Endodermal cell (in vitro differentiated cells): ENCODE results near the gene SHANK1. TPM values are rescaled to one million over a fixed set of nuclear protein-coding genes. Genes with fewer than 3 reads are reported as not detected.

Experiments used
- DNase-seq: peaks from one replicate; pipeline ENCODE4 v3.0.0-alpha.2; 2017
- H3K27ac ChIP-seq: 2 replicates; pipeline ENCODE4 v1.5.1; 2013; ENCODE audit warnings: mild to moderate bottlenecking, low read depth, low read length, moderate library complexity
- H3K27me3 ChIP-seq: 2 replicates; pipeline ENCODE4 v1.6.1; 2013; ENCODE audit warnings: mild to moderate bottlenecking, low read length, moderate library complexity; ENCODE audit not compliant: insufficient read depth, control insufficient read depth, poor library complexity, severe bottlenecking
- H3K36me3 ChIP-seq: 2 replicates; pipeline ENCODE4 v1.7.0; 2013; ENCODE audit warnings: mild to moderate bottlenecking, low read length, moderate library complexity; ENCODE audit not compliant: control insufficient read depth, insufficient read depth
- H3K4me1 ChIP-seq: one replicate; pipeline ENCODE4 v1.7.0; 2013; ENCODE audit warnings: low read length; ENCODE audit not compliant: control insufficient read depth, insufficient read depth
- H3K4me3 ChIP-seq: 2 replicates; pipeline ENCODE4 v1.5.1; 2013; ENCODE audit warnings: mild to moderate bottlenecking, low read length, moderate library complexity
- H3K9ac ChIP-seq: 2 replicates; pipeline ENCODE4 v1.6.1; 2013; ENCODE audit warnings: mild to moderate bottlenecking, low read length, moderate library complexity; ENCODE audit not compliant: poor library complexity, severe bottlenecking; ENCODE audit errors: extremely low read depth
- H3K9me3 ChIP-seq: 2 replicates; pipeline ENCODE4 v1.6.1; 2013; ENCODE audit warnings: mild to moderate bottlenecking, low read length, moderate library complexity; ENCODE audit not compliant: control insufficient read depth
- H3K27ac Mint-ChIP-seq: 2 replicates; pipeline ENCODE4 v1.8.0; 2020; ENCODE audit warnings: mixed read lengths
- H3K27me3 Mint-ChIP-seq: 2 replicates; pipeline ENCODE4 v1.8.0; 2021; ENCODE audit warnings: mild to moderate bottlenecking, mixed read lengths; ENCODE audit not compliant: insufficient read depth
- H3K36me3 Mint-ChIP-seq: 2 replicates; pipeline ENCODE4 v1.8.0; 2020; ENCODE audit warnings: low read depth, mixed read lengths
- H3K4me1 Mint-ChIP-seq: 2 replicates; pipeline ENCODE4 v1.8.0; 2020; ENCODE audit warnings: mixed read lengths
- H3K4me3 Mint-ChIP-seq: 2 replicates; pipeline ENCODE4 v1.8.0; 2020; ENCODE audit warnings: mild to moderate bottlenecking, moderate library complexity, mixed read lengths
- H3K9me3 Mint-ChIP-seq: 2 replicates; pipeline ENCODE4 v1.8.0; 2020; ENCODE audit warnings: mild to moderate bottlenecking, mixed read lengths
- WGBS, 2 experiments: methylation state at CpG; one replicate each; pipeline versions ENCODE4 v1.1.5 to v1.1.7; 2013; ENCODE audit warnings: missing lambda C conversion rate in 2 of 2, mixed read lengths in 1 of 2; ENCODE audit not compliant: insufficient coverage in 1 of 2, insufficient read length in 1 of 2; 5-methylcytosine and 5-hydroxymethylcytosine counted together
- total RNA-seq, 2 donors: library from RNA; stranded (reverse); fragmentation: NEBNext Ultra II Directional in 1 of 2; extraction: Animal tissue kit (Norgen Biotek cat#: 25700) in 1 of 2; gene quantifications; 2 replicates in 1 of 2; 3 replicates in 1 of 2; pipeline ENCODE4 v1.2.1, GENCODE V29; 2021
- TF ChIP-seq, protein P1 (sequence below): fragments of 200-600 bp; sonication (generic); conservative IDR thresholded peaks from 2 replicates; pipeline ENCODE4 v1.5.0; 2021; ENCODE audit warnings: antibody characterized with exemption, mild to moderate bottlenecking

SHANK1 gene
- total RNA-seq, 2 donors from 2014 or later: 1.6 to 1.9 TPM

DNA sequence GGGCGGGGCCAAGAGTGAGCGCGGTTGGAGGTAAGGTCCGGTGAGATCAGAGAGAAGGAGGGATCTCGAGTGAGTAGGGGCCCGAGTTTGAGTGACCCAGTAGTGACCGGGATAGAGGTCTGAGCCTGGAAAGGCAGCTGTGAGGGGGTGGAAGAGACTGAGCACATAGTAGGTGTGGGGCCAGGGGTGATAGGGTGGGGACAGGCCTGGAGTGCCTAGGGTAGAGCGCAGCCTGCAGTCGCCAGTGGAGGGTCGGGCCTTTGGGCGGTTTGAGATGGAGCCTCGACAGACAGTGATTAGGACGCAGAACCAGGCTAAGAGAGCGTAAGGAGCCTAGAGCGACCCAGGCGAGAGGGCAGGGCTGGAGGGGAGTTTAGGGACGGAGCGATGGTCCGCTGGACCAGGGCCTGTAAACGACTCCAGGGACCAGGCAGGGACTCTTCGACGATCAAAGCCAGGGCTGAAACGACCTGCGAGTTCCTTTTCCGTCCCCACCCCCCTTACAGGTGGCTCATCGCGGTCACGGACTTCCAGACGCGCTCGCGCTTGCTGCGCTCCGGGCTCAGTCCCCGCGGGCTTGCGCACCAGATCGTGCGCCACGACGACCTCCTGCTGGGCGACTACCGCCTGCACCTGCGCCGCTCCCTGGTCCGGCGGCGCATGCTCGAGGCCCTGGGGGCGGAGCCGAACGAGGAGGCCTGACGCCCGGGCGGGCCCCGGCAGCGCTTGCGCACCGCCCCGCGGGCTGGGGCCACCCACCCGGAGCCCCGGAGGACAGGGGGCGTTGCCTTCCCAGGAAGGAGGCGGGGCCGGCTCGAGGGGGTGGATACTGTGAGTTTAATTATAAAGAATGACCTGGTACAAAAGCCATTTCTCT, 60.9 kb downstream of the SHANK1 start:
- H3K27ac ChIP-seq: peak overlapping the region; percentile 90
- peak overlapping the region; percentile 99 for H3K27ac Mint-ChIP-seq
- 49 to 54% methylated on average over 29 to 67 of the region's 67 CpGs for WGBS, 2 experiments

DNA sequence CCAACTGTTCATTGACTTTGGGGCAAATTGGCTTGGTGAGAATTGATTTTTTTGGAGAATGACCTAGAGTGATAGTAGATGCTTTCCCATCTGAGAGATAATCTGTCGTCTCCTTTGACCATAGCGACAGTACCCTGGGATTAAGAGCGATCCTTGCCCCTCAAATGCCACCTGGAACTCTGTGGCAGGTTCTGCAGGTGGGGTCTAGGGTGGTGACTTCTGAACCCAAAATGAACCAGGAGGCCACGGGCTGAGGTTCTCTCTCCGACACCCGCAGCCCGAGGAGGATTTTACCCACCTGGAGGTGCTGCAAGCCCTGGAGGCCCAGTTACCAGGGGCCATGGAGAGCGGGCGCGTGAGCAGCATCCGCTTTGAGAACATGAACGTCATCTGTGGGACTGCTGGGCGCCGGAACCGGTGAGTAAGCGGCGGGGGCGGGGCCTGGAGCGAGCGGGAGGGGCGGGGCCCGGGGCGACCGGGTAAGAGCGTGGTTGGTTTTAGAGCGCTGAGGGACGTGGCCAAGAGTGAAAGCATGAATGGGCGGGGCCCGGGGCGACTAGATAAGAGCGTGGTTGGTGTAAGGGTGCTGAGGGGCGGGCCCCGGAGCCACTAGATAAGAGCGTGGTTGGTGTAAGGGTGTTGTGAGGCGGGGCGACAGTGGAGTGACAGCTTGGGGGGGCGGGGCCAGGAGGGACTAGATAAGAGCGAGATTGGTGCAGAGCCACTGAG, 61.7 kb downstream of the SHANK1 start:
- H3K4me3 Mint-ChIP-seq: peak overlapping the region; percentile 82
- H3K27me3 Mint-ChIP-seq: peaks cover 67% of the 10 kb centered on the region
- H3K4me3 ChIP-seq: peak overlapping the region; percentile 88
- peaks cover 7% of the 10 kb centered on the region for H3K4me1 Mint-ChIP-seq
- DNase-seq: peak; percentile 100
- H3K27ac ChIP-seq: no peak overlapping the region
- TF ChIP-seq, protein P1, sequence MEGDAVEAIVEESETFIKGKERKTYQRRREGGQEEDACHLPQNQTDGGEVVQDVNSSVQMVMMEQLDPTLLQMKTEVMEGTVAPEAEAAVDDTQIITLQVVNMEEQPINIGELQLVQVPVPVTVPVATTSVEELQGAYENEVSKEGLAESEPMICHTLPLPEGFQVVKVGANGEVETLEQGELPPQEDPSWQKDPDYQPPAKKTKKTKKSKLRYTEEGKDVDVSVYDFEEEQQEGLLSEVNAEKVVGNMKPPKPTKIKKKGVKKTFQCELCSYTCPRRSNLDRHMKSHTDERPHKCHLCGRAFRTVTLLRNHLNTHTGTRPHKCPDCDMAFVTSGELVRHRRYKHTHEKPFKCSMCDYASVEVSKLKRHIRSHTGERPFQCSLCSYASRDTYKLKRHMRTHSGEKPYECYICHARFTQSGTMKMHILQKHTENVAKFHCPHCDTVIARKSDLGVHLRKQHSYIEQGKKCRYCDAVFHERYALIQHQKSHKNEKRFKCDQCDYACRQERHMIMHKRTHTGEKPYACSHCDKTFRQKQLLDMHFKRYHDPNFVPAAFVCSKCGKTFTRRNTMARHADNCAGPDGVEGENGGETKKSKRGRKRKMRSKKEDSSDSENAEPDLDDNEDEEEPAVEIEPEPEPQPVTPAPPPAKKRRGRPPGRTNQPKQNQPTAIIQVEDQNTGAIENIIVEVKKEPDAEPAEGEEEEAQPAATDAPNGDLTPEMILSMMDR: no peak
- H3K27ac Mint-ChIP-seq: peak overlapping the region; percentile 99
- peaks cover 18% of the 10 kb centered on the region for H3K9me3 ChIP-seq
- WGBS, 2 experiments: 35 to 52% methylated on average over 10 to 38 of the region's 38 CpGs
- no peaks in the 10 kb centered on the region for H3K4me1 ChIP-seq
- H3K9ac ChIP-seq: peak overlapping the region; percentile 40
- no peaks in the 10 kb centered on the region for H3K36me3 Mint-ChIP-seq
- no peaks in the 10 kb centered on the region for H3K36me3 ChIP-seq
- peaks cover 8% of the 10 kb centered on the region for H3K9me3 Mint-ChIP-seq
- no peaks in the 10 kb centered on the region for H3K27me3 ChIP-seq

More for the DNA sequence above, 60.9 kb downstream of the SHANK1 start:
- peaks cover 71% of the 10 kb centered on the region for H3K27me3 Mint-ChIP-seq
- Histone ChIP-seq H3K27me3 (no peaks in the 10 kb centered on the region), H3K9me3 (peaks cover 18% of the 10 kb centered on the region), H3K4me3 (peak overlapping the region; percentile 88), H3K4me1 (no peaks in the 10 kb centered on the region), H3K9ac (peak overlapping the region; percentile 80), H3K36me3 (no peaks in the 10 kb centered on the region)
- peak; percentile 97 for DNase-seq
- no peaks in the 10 kb centered on the region for H3K36me3 Mint-ChIP-seq
- peaks cover 4% of the 10 kb centered on the region for H3K4me1 Mint-ChIP-seq
- TF ChIP-seq, protein P1: no peak
- H3K4me3 Mint-ChIP-seq: peak overlapping the region; percentile 82
- H3K9me3 Mint-ChIP-seq: peaks cover 8% of the 10 kb centered on the region

DNA sequence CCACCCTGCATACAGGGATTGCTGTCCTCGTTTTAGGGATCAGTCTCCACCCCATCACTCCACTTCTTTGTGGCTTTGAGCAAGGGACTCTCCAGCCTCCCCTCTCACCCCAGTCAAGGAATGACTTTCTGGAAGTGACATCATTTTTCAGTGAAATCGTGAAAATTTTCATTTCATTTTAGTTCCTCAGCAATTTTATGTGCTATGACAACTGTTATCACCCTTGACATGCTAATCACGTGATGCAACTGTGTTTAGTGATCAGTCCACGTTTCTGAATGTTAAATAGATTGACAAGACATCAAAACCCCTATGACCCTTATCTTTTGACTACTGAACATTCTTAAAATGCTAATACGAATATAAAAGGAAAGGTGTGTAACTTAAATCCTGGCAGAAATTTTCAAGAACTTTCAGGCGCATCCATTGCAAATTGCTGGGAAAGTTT, 62.4 kb downstream of the SHANK1 start:
- 61 to 70% methylated on average over 5 to 6 of the region's 6 CpGs for whole genome bisulfite sequencing, 2 experiments
- Mint-ChIP-seq H3K36me3 (no peaks in the 10 kb centered on the region), H3K4me3 (peak overlapping the region; percentile 82), H3K9me3 (peaks cover 8% of the 10 kb centered on the region), H3K27me3 (peaks cover 67% of the 10 kb centered on the region), H3K27ac (peak overlapping the region; percentile 97), H3K4me1 (peaks cover 7% of the 10 kb centered on the region)
- Histone ChIP-seq H3K9me3 (peaks cover 18% of the 10 kb centered on the region), H3K27ac (no peak overlapping the region), H3K27me3 (no peaks in the 10 kb centered on the region), H3K9ac (no peak overlapping the region), H3K36me3 (no peaks in the 10 kb centered on the region), H3K4me3 (peak overlapping the region; percentile 82), H3K4me1 (no peaks in the 10 kb centered on the region)
- no peak for DNase-seq
- TF ChIP-seq, protein P1: no peak
